ENCODE results near the gene COG7.

DNA sequence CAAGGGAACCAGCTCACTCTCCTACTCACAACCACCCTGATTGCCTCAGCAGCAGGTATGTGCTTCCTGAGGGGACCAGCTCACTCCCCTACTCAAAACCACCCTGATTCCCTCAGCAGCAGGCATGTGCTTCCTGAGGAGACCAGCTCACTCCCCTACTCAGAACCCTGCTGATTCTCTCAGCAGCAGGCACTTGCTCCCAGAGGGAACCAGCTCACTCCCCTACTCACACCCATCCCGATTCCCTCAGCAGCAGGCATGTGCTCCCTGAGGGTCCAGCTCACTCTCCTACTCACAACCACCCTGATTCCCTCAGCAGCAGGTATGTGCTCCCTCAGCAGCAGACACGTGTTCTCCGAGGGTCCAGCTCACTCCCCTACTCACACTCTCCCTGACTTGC is 26.1 kb upstream of the COG7 start:
- TF ChIP-seq, protein P1, sequence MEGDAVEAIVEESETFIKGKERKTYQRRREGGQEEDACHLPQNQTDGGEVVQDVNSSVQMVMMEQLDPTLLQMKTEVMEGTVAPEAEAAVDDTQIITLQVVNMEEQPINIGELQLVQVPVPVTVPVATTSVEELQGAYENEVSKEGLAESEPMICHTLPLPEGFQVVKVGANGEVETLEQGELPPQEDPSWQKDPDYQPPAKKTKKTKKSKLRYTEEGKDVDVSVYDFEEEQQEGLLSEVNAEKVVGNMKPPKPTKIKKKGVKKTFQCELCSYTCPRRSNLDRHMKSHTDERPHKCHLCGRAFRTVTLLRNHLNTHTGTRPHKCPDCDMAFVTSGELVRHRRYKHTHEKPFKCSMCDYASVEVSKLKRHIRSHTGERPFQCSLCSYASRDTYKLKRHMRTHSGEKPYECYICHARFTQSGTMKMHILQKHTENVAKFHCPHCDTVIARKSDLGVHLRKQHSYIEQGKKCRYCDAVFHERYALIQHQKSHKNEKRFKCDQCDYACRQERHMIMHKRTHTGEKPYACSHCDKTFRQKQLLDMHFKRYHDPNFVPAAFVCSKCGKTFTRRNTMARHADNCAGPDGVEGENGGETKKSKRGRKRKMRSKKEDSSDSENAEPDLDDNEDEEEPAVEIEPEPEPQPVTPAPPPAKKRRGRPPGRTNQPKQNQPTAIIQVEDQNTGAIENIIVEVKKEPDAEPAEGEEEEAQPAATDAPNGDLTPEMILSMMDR (IDR thresholded peaks at IDR 0.05) = no peak
- TF ChIP-seq KAT7 (CRISPR knock-in tag; IDR thresholded peaks at IDR 0.05; ENCODE audit: borderline replicate concordance) (no peak), CBFB (CRISPR knock-in tag; IDR thresholded peaks at IDR 0.05; ENCODE audit: low read depth) (no peak), ZNF232 (CRISPR knock-in tag; IDR thresholded peaks at IDR 0.05) (no peak), NR2C2 (CRISPR knock-in tag; IDR thresholded peaks at IDR 0.05) (no peak)
- TF ChIP-seq, protein P2, sequence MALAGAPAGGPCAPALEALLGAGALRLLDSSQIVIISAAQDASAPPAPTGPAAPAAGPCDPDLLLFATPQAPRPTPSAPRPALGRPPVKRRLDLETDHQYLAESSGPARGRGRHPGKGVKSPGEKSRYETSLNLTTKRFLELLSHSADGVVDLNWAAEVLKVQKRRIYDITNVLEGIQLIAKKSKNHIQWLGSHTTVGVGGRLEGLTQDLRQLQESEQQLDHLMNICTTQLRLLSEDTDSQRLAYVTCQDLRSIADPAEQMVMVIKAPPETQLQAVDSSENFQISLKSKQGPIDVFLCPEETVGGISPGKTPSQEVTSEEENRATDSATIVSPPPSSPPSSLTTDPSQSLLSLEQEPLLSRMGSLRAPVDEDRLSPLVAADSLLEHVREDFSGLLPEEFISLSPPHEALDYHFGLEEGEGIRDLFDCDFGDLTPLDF (CRISPR knock-in tag; IDR thresholded peaks at IDR 0.05) = no peak
- TF ChIP-seq, protein P3, sequence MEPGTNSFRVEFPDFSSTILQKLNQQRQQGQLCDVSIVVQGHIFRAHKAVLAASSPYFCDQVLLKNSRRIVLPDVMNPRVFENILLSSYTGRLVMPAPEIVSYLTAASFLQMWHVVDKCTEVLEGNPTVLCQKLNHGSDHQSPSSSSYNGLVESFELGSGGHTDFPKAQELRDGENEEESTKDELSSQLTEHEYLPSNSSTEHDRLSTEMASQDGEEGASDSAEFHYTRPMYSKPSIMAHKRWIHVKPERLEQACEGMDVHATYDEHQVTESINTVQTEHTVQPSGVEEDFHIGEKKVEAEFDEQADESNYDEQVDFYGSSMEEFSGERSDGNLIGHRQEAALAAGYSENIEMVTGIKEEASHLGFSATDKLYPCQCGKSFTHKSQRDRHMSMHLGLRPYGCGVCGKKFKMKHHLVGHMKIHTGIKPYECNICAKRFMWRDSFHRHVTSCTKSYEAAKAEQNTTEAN (CRISPR knock-in tag; IDR thresholded peaks at IDR 0.05) = no peak
- TF ChIP-seq, protein P4, sequence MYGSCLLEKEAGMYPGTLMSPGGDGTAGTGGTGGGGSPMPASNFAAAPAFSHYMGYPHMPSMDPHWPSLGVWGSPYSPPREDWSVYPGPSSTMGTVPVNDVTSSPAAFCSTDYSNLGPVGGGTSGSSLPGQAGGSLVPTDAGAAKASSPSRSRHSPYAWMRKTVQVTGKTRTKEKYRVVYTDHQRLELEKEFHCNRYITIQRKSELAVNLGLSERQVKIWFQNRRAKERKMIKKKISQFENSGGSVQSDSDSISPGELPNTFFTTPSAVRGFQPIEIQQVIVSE (CRISPR knock-in tag; IDR thresholded peaks at IDR 0.05; ENCODE audit: borderline replicate concordance) = no peak
- TF ChIP-seq, protein P5, sequence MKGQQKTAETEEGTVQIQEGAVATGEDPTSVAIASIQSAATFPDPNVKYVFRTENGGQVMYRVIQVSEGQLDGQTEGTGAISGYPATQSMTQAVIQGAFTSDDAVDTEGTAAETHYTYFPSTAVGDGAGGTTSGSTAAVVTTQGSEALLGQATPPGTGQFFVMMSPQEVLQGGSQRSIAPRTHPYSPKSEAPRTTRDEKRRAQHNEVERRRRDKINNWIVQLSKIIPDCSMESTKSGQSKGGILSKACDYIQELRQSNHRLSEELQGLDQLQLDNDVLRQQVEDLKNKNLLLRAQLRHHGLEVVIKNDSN (CRISPR knock-in tag; IDR thresholded peaks at IDR 0.05) = no peak
- TF ChIP-seq, protein P6, sequence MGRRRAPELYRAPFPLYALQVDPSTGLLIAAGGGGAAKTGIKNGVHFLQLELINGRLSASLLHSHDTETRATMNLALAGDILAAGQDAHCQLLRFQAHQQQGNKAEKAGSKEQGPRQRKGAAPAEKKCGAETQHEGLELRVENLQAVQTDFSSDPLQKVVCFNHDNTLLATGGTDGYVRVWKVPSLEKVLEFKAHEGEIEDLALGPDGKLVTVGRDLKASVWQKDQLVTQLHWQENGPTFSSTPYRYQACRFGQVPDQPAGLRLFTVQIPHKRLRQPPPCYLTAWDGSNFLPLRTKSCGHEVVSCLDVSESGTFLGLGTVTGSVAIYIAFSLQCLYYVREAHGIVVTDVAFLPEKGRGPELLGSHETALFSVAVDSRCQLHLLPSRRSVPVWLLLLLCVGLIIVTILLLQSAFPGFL (CRISPR knock-in tag; IDR thresholded peaks at IDR 0.05; ENCODE audit: borderline replicate concordance) = no peak
